Neural progenitor cell (in vitro differentiated cells): ENCODE results near the gene BCL7B. TPM values are rescaled to one million over a fixed set of nuclear protein-coding genes. Genes with fewer than 3 reads are reported as not detected.

Experiments used
- DNase-seq: peaks from one replicate; pipeline ENCODE4 v3.0.0-alpha.2; 2016; ENCODE audit warnings: low spot score
- H2AFZ ChIP-seq: fragments of 200-600 bp; sonication (generic); replicated peaks from 2 replicates; pipeline ENCODE4 v1.6.1; 2016; ENCODE audit warnings: antibody characterized with exemption
- H3F3A ChIP-seq: fragments of 200-600 bp; sonication (generic); 2 replicates; pipeline ENCODE4 v1.6.1; 2016; ENCODE audit warnings: antibody characterized with exemption, low read depth
- H3K27ac ChIP-seq: fragments of 200-600 bp; sonication (generic); 2 replicates; pipeline ENCODE4 v1.5.1; 2016; ENCODE audit warnings: mild to moderate bottlenecking
- H3K27me3 ChIP-seq: fragments of 200-600 bp; sonication (generic); 2 replicates; pipeline ENCODE4 v1.6.1; 2016; ENCODE audit warnings: mild to moderate bottlenecking, moderate library complexity
- H3K36me3 ChIP-seq: fragments of 200-600 bp; sonication (generic); 2 replicates; pipeline ENCODE4 v1.5.1; 2016
- H3K4me1 ChIP-seq: fragments of 200-600 bp; sonication (generic); 2 replicates; pipeline ENCODE4 v1.6.1; 2016; ENCODE audit warnings: mixed run types
- H3K4me2 ChIP-seq: fragments of 200-600 bp; sonication (generic); 2 replicates; pipeline ENCODE4 v1.6.1; 2016
- H3K4me3 ChIP-seq: fragments of 200-600 bp; sonication (generic); 2 replicates; pipeline ENCODE4 v1.5.1; 2016
- H3K79me2 ChIP-seq: fragments of 200-600 bp; sonication (generic); 2 replicates; pipeline ENCODE4 v1.6.1; 2016; ENCODE audit warnings: low read depth
- H3K9ac ChIP-seq: fragments of 200-600 bp; sonication (generic); 2 replicates; pipeline ENCODE4 v1.6.1; 2016
- H3K9me3 ChIP-seq: fragments of 200-600 bp; sonication (generic); 2 replicates; pipeline ENCODE4 v1.5.1; 2016; ENCODE audit warnings: low read depth
- H4K20me1 ChIP-seq: fragments of 200-600 bp; sonication (generic); 2 replicates; pipeline ENCODE4 v1.6.1; 2016; ENCODE audit warnings: low read depth
- H3K27ac Mint-ChIP-seq: 3 replicates; pipeline ENCODE4 v1.8.0; 2021; ENCODE audit warnings: mixed read lengths
- H3K27me3 Mint-ChIP-seq: 2 replicates; pipeline ENCODE4 v1.8.0; 2022; ENCODE audit warnings: low read depth, mild to moderate bottlenecking, inconsistent platforms, moderate library complexity, mixed read lengths; ENCODE audit not compliant: insufficient read depth
- H3K36me3 Mint-ChIP-seq: 3 replicates; pipeline ENCODE4 v1.8.0; 2021; ENCODE audit warnings: mixed read lengths
- H3K4me1 Mint-ChIP-seq: 3 replicates; pipeline ENCODE4 v1.8.0; 2021; ENCODE audit warnings: mixed read lengths
- H3K4me3 Mint-ChIP-seq: 3 replicates; pipeline ENCODE4 v1.8.0; 2021; ENCODE audit warnings: mild to moderate bottlenecking, moderate library complexity, mixed read lengths
- H3K9me3 Mint-ChIP-seq: 3 replicates; pipeline ENCODE4 v1.8.0; 2020; ENCODE audit warnings: mixed read lengths
- CTCF ChIP-seq: fragments of 200-600 bp; sonication (generic); IDR thresholded peaks from 2 replicates; pipeline ENCODE4 v1.5.1; 2017; ENCODE audit warnings: antibody characterized with exemption, mild to moderate bottlenecking
- EZH2 ChIP-seq: fragments of 200-600 bp; sonication (generic); IDR thresholded peaks from 2 replicates; pipeline ENCODE4 v1.6.1; 2017; ENCODE audit warnings: antibody characterized with exemption, mild to moderate bottlenecking, moderate library complexity
- EZH2phosphoT487 ChIP-seq: fragments of 200-600 bp; sonication (generic); IDR thresholded peaks from 2 replicates; pipeline ENCODE4 v1.6.1; 2017; ENCODE audit warnings: antibody characterized with exemption
- total RNA-seq: library from RNA; depleted of rRNA; stranded (reverse); fragments of >200 nt; gene quantifications from 2 replicates; pipeline ENCODE4 v1.2.3, GENCODE V29; 2015; ENCODE audit warnings: low replicate concordance

Gene BCL7B
- total RNA-seq, 1 donor from 2014 or later, result 10.4 TPM

GRCh38 chr7:73519867-73520672 lies 37.4 kb downstream of the BCL7B start:
- no peaks in the 10 kb centered on the region for H3K27me3 ChIP-seq
- Mint-ChIP-seq H3K4me3 (peak overlapping the region; percentile 92), H3K27ac (peak overlapping the region; percentile 66), H3K27me3 (peaks cover 4% of the 10 kb centered on the region), H3K36me3 (peaks cover 31% of the 10 kb centered on the region), H3K4me1 (peaks cover 30% of the 10 kb centered on the region), H3K9me3 (no peaks in the 10 kb centered on the region)
- no peak overlapping the region for H3K27ac ChIP-seq
- no peak overlapping the region for H2AFZ ChIP-seq
- peaks cover 31% of the 10 kb centered on the region for H3F3A ChIP-seq
- peak overlapping the region; percentile 91 for H3K4me2 ChIP-seq
- peaks cover 16% of the 10 kb centered on the region for H3K4me1 ChIP-seq
- H3K9me3 ChIP-seq, result no peaks in the 10 kb centered on the region
- H3K79me2 ChIP-seq, result peaks cover 77% of the 10 kb centered on the region
- peak; percentile 24 for DNase-seq
- peak overlapping the region; percentile 95 for H3K9ac ChIP-seq
- H4K20me1 ChIP-seq, result peaks cover 60% of the 10 kb centered on the region
- H3K36me3 ChIP-seq, result peaks cover 13% of the 10 kb centered on the region
- H3K4me3 ChIP-seq, result peak overlapping the region; percentile 99
- no peak for TF ChIP-seq EZH2phosphoT487

GRCh38 chr7:73518470-73518869 lies 39.0 kb downstream of the BCL7B start:
- Histone ChIP-seq H3K4me2 (no peak overlapping the region), H3K9ac (no peak overlapping the region), H3K36me3 (peaks cover 15% of the 10 kb centered on the region), H3K27me3 (no peaks in the 10 kb centered on the region), H2AFZ (no peak overlapping the region), H3K4me3 (no peak overlapping the region), H3K27ac (no peak overlapping the region), H3K79me2 (peaks cover 93% of the 10 kb centered on the region), H3K4me1 (peaks cover 16% of the 10 kb centered on the region), H3K9me3 (no peaks in the 10 kb centered on the region), H3F3A (peaks cover 21% of the 10 kb centered on the region), H4K20me1 (peaks cover 76% of the 10 kb centered on the region)
- no peak overlapping the region for H3K27ac Mint-ChIP-seq
- peaks cover 30% of the 10 kb centered on the region for H3K4me1 Mint-ChIP-seq
- H3K36me3 Mint-ChIP-seq, result peaks cover 36% of the 10 kb centered on the region
- no peaks in the 10 kb centered on the region for H3K9me3 Mint-ChIP-seq
- DNase-seq, result no peak
- TF ChIP-seq CTCF, result no peak
- TF ChIP-seq EZH2phosphoT487, result no peak
- TF ChIP-seq EZH2, result no peak
- H3K27me3 Mint-ChIP-seq, result peaks cover 4% of the 10 kb centered on the region
- peak overlapping the region; percentile 33 for H3K4me3 Mint-ChIP-seq

GRCh38 chr7:73517241-73517995 lies 40.1 kb downstream of the BCL7B start:
- TF ChIP-seq CTCF (no peak), EZH2 (no peak), EZH2phosphoT487 (no peak)
- Histone ChIP-seq H3K4me1 (peaks cover 16% of the 10 kb centered on the region), H3K4me2 (no peak overlapping the region), H3K36me3 (peaks cover 23% of the 10 kb centered on the region), H3K9ac (no peak overlapping the region), H3K79me2 (peaks cover 96% of the 10 kb centered on the region), H4K20me1 (peaks cover 86% of the 10 kb centered on the region), H3K27me3 (no peaks in the 10 kb centered on the region), H2AFZ (no peak overlapping the region), H3K9me3 (no peaks in the 10 kb centered on the region), H3K4me3 (no peak overlapping the region), H3K27ac (no peak overlapping the region), H3F3A (peaks cover 15% of the 10 kb centered on the region)
- Mint-ChIP-seq H3K4me3 (no peak overlapping the region), H3K36me3 (peaks cover 39% of the 10 kb centered on the region), H3K9me3 (no peaks in the 10 kb centered on the region), H3K27ac (no peak overlapping the region), H3K27me3 (peaks cover 2% of the 10 kb centered on the region), H3K4me1 (peaks cover 30% of the 10 kb centered on the region)
- no peak for DNase-seq
